Activated CD4-positive, alpha-beta T cell treated with anti-CD3 and anti-CD28 coated beads, Interleukin-2, Interleukin-6, amounts not matched to agents 100 ng/mL and 50 ng/mL, durations not matched to agents 16 hours and 8 hours (primary cell): ENCODE data around the gene RXFP2.

Source experiments
- DNase-seq: peaks from one replicate; pipeline ENCODE4 v3.0.0-alpha.2; 2020

RXFP2 gene

GRCh38 chr13:31768351-31768750, 29.0 kb downstream of the RXFP2 start:
- no peak for DNase-seq

- DNase-seq: no peak
These were observed 30.2 kb downstream of the RXFP2 start for GRCh38 chr13:31769575-31769974.

GRCh38 chr13:31772231-31772630, 32.9 kb downstream of the RXFP2 start:
- no peak for DNase-seq

DNA sequence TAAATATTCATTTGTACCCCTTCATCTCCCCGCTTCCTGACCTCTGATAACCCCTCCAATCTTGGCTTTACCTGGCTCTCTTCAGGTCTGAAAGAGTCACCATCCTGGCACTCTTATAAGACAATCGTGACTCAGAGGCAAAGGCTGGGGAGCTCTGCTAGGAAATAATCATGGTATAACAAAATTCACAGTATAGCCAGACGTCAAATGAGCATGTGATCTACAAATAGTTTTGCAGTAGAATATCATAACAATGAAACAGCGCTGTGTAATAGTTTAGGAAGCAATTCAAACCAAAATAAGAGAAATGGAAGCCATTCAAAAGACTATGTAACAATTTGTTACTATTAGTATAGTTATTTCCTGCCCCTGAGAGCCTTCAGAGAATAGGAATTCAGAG, 34.2 kb downstream of the RXFP2 start:
- no peak for DNase-seq

DNA sequence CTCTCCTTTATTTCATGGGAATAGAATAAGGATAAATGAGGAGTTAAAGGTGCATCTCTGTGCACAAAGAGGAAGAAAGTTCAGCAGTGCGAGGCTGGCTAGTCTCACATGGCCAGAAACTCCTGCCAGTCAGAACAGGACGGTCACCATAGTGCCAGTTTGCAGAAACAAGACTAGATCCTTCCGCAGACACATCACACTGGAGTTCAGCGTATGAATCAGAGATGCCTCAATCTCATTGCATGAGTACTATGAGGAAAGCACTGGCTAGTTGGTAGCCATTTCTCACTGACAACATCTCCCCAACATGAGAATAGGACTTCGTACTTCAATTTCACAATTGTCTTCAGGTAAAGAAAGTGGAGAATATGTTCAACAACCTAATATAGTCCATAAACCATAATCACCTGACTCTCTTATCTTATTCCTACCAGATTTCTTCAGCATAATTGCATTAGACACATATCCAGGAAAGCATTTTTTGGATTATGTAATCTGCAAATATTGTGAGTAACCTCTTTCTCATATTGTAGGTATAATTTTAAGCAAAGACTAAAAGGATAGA, 34.9 kb downstream of the RXFP2 start:
- DNase-seq: no peak

DNA sequence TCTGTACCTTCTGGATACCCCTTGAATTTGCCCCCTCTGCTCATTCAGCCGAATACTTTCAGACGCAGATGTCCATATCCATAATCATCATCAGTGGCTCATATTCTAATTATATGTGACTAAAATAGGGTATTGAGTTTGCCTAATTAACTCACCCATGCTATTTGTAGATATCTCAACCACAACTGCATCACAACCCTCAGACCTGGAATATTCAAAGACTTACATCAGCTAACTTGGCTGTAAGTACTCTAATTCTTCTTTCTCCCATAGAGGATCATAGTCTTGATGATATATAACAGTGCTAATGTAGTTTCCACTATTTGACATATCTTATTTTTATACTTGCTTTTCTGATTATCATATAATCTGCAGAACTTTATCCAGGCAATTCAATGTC, 35.8 kb downstream of the RXFP2 start:
- no peak for DNase-seq

DNA sequence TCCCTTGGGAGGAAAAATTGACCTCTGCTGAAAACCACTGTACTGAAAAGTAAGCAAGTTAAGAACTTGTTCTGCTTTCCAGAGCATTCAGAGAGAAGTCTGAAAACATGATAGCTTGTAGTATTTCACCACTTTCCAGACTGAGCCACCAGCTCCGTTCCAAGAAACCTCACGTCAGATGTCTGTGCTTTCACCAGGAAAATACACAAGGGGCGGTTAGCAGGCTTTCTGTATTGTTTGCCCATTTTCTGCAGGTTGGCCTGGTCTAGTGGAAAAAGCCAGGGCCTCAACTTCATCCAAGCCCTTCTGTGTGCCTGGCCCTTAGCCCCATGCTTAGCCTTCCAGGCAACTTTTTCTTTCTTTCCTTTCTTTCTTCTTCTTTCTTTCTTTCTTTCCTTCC, 36.4 kb downstream of the RXFP2 start:
- DNase-seq: no peak

DNA sequence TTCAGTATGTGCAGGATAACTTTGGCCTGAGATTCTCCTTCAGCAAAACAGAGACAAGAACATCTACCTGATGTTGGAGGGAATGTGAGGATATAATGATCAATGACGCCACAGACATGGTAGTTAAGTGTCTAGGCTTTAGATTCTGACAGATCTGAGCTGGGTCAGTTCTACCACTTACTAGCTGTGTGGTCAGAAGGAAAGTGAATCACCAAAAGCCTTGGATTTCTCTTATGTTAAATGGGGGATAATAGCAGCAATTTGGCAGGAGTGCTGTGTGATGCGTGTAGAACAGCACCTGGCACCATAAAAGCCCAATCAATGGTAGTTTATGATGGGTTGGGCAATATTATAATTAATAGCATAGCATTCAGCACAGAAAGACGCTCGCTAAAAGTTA, 41.7 kb downstream of the RXFP2 start:
- DNase-seq: no peak

GRCh38 chr13:31786011-31786410, 46.7 kb downstream of the RXFP2 start:
- DNase-seq: no peak

DNA sequence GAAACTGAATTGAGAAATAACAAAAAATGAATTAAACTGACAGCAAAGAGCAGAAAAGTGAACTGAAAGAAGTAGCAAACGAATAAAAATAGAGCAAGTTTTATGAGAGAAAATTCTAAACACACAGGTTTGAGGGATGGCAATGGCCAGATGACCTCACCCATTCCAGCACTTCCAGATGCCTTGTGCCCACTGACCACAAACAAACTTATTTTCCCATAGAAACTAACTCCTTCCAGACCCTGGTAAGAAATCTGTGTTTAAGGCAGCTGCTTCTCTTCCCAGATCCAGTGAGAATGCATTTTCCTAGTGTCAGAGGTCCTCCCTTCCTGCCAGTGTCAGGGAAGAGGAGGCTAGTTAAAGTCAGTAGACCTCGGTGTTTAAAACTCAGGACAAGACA, 51.7 kb downstream of the RXFP2 start:
- DNase-seq: no peak

GRCh38 chr13:31793246-31793645, 53.9 kb downstream of the RXFP2 start:
- DNase-seq: no peak

DNA sequence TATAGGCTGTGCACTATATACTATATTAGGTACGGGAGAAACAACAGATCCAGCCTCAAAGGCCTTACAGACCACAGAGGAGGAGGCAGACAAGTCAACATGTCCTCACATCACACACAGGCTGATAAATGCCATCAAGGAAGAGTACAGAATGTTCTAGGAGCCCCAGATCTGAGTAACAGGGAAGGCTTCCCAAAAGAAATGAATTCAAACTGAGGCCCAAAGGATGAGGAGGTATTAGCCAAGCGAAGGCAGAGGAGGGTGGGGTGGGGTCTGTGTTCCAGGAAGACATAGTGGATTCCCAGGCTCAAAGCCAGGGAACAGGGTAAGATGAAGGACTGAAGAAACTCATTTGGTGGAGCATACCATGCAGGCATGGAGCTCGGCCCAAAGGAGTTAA, 55.1 kb downstream of the RXFP2 start:
- no peak for DNase-seq

GRCh38 chr13:31797154-31797775, 57.9 kb downstream of the RXFP2 start:
- DNase-seq: no peak

- DNase-seq: no peak
These were observed 58.9 kb downstream of the RXFP2 start for GRCh38 chr13:31798189-31798588.

DNA sequence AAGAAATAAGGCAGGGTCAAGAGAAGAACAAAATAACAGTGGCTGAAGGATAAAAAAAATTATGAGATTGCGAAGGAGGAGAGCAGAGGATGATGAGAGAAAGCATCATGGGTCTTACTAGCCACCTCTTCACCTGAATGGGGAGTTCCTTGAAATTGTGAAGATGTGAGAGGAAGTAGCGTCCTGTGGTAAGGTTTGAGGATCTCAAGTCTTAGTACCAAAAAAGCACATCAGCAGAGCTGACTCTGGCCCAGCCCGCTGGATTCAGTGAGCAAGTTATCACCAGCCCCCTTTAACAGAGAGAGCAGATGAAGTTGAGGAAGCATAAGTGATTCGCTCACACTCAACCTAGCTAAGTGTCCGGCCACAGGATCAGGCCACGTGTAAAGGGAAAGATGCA, 61.8 kb downstream of the RXFP2 start:
- no peak for DNase-seq

GRCh38 chr13:31803311-31803710, 64.0 kb downstream of the RXFP2 start:
- no peak for DNase-seq

DNA sequence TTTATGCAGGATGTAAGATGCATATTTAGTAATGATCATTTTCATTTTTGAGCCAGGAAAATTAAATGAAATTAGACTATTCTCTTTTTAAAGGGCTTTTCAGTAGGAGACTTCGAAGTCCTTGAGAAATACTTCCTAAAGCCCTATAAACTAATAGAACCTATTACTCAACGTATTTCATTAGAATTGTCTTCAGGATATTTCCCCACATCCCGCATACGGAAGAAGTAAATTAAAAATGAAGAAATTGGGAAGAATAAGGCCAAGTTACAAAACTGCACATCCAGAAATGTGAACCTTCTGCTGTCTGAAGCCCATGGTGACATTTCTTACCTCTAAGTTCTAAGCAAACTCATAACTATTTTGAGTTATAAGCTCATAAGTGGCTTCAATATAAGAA, 66.5 kb downstream of the RXFP2 start:
- DNase-seq: no peak

GRCh38 chr13:31807090-31807541, 67.8 kb downstream of the RXFP2 start:
- DNase-seq: peak; percentile 20

DNA sequence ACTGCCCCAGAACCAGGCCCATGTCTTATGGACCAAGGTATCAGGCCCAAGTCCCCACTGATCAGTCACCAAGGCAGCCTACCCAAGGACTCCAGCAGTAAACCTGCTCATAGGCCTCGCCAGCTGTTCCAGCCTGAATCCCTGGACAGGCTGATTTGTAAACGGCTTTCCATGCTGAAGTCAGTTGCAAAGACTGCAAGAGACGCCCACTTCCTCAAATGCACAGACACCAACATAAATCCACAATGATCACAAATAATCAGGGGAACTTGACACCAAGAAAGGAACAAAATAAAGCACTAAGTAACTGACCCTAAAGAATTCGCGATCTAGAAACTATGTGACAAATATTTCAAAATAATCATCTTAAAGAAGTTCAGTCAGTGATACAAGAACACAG, 75.2 kb downstream of the RXFP2 start:
- DNase-seq: no peak

GRCh38 chr13:31815361-31816144, 76.2 kb downstream of the RXFP2 start:
- no peak for DNase-seq

- DNase-seq: no peak
These were observed 78.9 kb downstream of the RXFP2 start for GRCh38 chr13:31818236-31818635.

DNA sequence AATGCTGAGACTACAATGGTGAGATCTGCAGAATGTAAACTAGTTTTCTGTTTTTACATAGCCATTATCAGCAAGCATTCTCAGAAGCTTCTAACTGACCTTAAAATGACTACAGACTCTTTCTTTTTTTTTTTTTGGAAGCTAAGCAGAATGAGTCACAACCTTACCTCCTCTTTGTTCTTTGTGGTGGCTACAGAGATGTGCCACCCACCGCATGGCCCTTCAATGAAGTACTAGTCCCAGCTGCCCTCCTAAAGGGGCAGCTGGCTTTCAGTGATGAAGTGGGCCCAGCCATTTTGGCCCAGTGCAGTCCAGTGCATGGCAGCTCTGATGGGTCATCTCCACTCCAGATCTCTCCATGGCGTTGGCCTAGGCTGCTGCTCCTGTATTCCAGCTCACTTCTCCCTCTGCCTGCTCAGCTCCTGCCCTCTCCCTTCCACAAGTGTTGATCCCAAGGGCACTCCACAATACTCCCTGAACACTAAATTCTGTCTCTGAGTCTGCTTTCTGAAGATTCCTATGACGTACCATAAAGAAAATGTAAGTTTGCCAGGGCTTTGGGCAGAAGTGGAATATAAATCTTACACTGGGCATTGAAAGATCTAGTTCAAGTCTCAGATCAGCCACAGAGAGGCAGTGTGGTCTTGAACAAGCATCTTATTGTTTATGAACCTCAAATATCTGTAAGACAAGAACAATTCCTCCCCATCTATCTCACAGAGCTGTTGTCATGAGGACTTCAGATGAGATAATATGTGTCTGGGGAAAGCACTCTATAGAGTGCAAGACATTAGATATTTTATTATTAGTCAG, 85.6 kb downstream of the RXFP2 start:
- no peak for DNase-seq

- no peak for DNase-seq
These were observed 87.2 kb downstream of the RXFP2 start for GRCh38 chr13:31826521-31826920.

DNA sequence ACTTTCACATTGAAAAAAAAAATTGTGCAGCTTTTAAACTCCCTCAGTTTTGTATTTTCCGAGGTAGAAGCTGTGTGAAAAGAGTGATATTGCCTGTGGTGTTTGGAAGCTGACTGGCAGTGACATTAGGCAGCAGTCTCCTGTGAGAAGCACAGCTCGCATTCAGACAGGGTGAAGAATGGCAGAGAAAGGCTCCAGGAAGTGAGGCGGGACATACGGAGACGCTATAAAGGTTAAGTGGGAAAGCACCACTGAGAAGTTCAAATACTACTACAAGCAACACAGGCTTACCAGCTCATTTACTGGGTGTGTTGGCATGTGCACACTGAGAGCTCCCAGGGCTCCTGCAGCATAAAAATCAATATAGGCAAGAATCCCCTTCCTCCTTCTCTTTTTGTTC, 88.4 kb downstream of the RXFP2 start:
- no peak for DNase-seq
